OCI-LY7 (cell line): ENCODE data around the gene CRHR1. TPM values are rescaled to one million over a fixed set of nuclear protein-coding genes. Genes with fewer than 3 reads are reported as not detected.

Experiments used
- BruUV-seq: library from RNA; stranded (reverse); fragments of 400-500 nt; replicated peaks from 2 replicates; lab custom pipeline; 2021; lab: Mats Ljungman, UMichigan
- CTCF ChIA-PET: fragments of 300-600 bp; sonication (Branson Sonifier 250); formaldehyde crosslinking; loops from one replicate; lab custom pipeline; 2022; ENCODE audit warnings: antibody characterized with exemption; ENCODE audit not compliant: unreplicated experiment; lab: Charles Lee
- POLR2A ChIA-PET: fragments of 300-600 bp; sonication (Branson Sonifier 250); formaldehyde crosslinking; loops from one replicate; lab custom pipeline; 2022; ENCODE audit warnings: antibody characterized with exemption; lab: Charles Lee
- DNase-seq: peaks from one replicate; pipeline ENCODE4 v3.0.0-alpha.2; 2015; ENCODE audit warnings: low spot score
- H2AFZ ChIP-seq: fragments of 200-600 bp; sonication (generic), shearing (Covaris generic); 2 replicates; pipeline ENCODE4 v1.6.1; 2014; ENCODE audit warnings: mild to moderate bottlenecking, antibody characterized with exemption, low read length, moderate library complexity
- H3K27ac ChIP-seq: fragments of 200-600 bp; sonication (generic); 2 replicates; pipeline ENCODE4 v1.5.1; 2014; ENCODE audit warnings: mixed run types, low read depth, mild to moderate bottlenecking, moderate library complexity, low read length, inconsistent platforms; ENCODE audit not compliant: poor library complexity, severe bottlenecking
- H3K36me3 ChIP-seq: fragments of 200-600 bp; sonication (generic); 2 replicates; pipeline ENCODE4 v1.6.1; 2014; ENCODE audit warnings: mild to moderate bottlenecking, antibody characterized with exemption, low read length, moderate library complexity, mixed read lengths; ENCODE audit not compliant: insufficient read depth
- H3K4me1 ChIP-seq: fragments of 200-600 bp; sonication (generic); 2 replicates; pipeline ENCODE4 v1.5.1; 2014; ENCODE audit warnings: mild to moderate bottlenecking, low read length; ENCODE audit not compliant: insufficient read depth, poor library complexity, severe bottlenecking
- H3K4me2 ChIP-seq: fragments of 200-600 bp; sonication (generic); 2 replicates; pipeline ENCODE4 v1.6.1; 2014; ENCODE audit warnings: mild to moderate bottlenecking, low read length
- H3K4me3 ChIP-seq: fragments of 200-600 bp; sonication (generic); 2 replicates; pipeline ENCODE4 v1.5.1; 2014; ENCODE audit warnings: mild to moderate bottlenecking, low read depth, low read length; ENCODE audit not compliant: poor library complexity, severe bottlenecking
- H3K79me2 ChIP-seq: fragments of 200-600 bp; sonication (generic); 2 replicates; pipeline ENCODE4 v1.6.1; 2016; ENCODE audit warnings: low read depth, mild to moderate bottlenecking, low read length, moderate library complexity, mixed read lengths; ENCODE audit not compliant: insufficient read depth
- H3K9me2 ChIP-seq: fragments of 200-600 bp; sonication (generic); 2 replicates; pipeline ENCODE4 v1.6.1; 2016; ENCODE audit warnings: mild to moderate bottlenecking, low read length, mixed read lengths; ENCODE audit not compliant: insufficient read depth
- H3K9me3 ChIP-seq: fragments of 200-600 bp; sonication (generic); 2 replicates; pipeline ENCODE4 v1.6.1; 2014; ENCODE audit warnings: mild to moderate bottlenecking, mixed run types, low read length, mixed read lengths
- H4K20me1 ChIP-seq: fragments of 200-600 bp; sonication (generic); 2 replicates; pipeline ENCODE4 v1.6.1; 2014; ENCODE audit warnings: mild to moderate bottlenecking, antibody characterized with exemption, low read length, moderate library complexity, mixed read lengths; ENCODE audit not compliant: insufficient read depth
- CTCF ChIP-seq: fragments of 200-600 bp; sonication (generic); conservative IDR thresholded peaks from 2 replicates; pipeline ENCODE4 v1.5.1; 2014; ENCODE audit warnings: mild to moderate bottlenecking, antibody characterized with exemption, low read length, moderate library complexity, mixed read lengths
- EZH2phosphoT487 ChIP-seq: fragments of 200-600 bp; sonication (generic); IDR thresholded peaks from 2 replicates; pipeline ENCODE4 v1.6.1; 2018; ENCODE audit warnings: low read depth, borderline replicate concordance, mild to moderate bottlenecking, mixed run types, antibody characterized with exemption, low read length, moderate library complexity, mixed read lengths
- intact Hi-C: fragments of 100-400 bp; cut with micrococcal nuclease; formaldehyde crosslinking; loops from one replicate; pipeline ENCODE4 v1.10.0; 2022; ENCODE audit not compliant: unreplicated experiment
- total RNA-seq, 2 experiments: library from RNA; depleted of rRNA in 1 of 2; stranded (reverse); fragments of >200 nt in 1 of 2; shearing (Covaris generic) in 1 of 2; gene quantifications; 2 replicates each; pipeline ENCODE4 v1.2.3, GENCODE V29; 2014 to 2022

The CRHR1 gene
- total RNA-seq, 2 experiments from 2014 or later = not detected

DNA sequence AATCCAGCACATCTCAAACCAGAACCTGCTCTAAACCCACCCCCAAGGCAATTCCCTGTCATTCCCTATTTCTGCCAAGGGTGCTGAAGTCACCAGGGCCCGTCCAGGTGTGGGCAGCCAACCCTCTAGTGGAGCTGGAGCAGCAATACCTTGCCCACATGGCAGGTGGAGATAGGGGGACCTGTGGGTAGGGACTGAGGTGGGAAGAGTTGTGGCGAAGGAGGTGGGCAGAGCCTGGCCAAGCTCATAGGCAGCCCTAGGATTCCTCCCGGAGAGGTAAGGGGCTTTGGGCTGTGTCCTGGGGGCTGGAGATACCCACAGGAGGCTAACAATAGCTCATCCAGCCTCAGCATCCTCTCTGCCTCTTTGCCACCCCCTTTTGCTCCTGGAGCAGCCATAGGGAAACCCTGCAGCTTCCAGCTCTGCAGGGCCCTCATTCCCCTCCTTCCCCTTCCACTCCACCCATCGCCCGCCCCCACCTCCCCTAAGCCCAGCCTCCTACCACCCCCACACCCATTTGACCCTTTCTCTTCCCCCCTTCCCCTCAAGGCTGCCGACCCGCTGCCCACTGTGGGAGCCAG is 30.4 kb upstream of the CRHR1 start:
- no TSS peak for BruUV-seq
- DNase-seq = no peak
- ChIA-PET POLR2A (no interaction called here), CTCF (no interaction called here)
- Histone ChIP-seq H3K27ac (no peak overlapping the region), H2AFZ (no peak overlapping the region), H3K9me3 (no peaks in the 10 kb centered on the region), H3K4me3 (no peak overlapping the region), H3K4me1 (no peaks in the 10 kb centered on the region), H3K36me3 (no peaks in the 10 kb centered on the region), H3K4me2 (no peak overlapping the region), H3K9me2 (no peaks in the 10 kb centered on the region), H4K20me1 (no peaks in the 10 kb centered on the region), H3K79me2 (no peaks in the 10 kb centered on the region)
- intact Hi-C loops = no loop called here
- TF ChIP-seq EZH2phosphoT487 = no peak
- TF ChIP-seq CTCF = no peak

- Histone ChIP-seq H3K79me2 (no peaks in the 10 kb centered on the region), H2AFZ (no peak overlapping the region), H3K27ac (no peak overlapping the region), H3K4me2 (no peak overlapping the region), H3K9me2 (no peaks in the 10 kb centered on the region), H3K4me3 (no peak overlapping the region), H3K9me3 (no peaks in the 10 kb centered on the region), H3K36me3 (no peaks in the 10 kb centered on the region), H4K20me1 (no peaks in the 10 kb centered on the region), H3K4me1 (no peaks in the 10 kb centered on the region)
- DNase-seq = no peak
- CTCF ChIA-PET = no interaction called here
- BruUV-seq = no TSS peak
- intact Hi-C loops = no loop called here
- POLR2A ChIA-PET = no interaction called here
- TF ChIP-seq EZH2phosphoT487 = no peak
- TF ChIP-seq CTCF = no peak
Observed at GRCh38 chr17:45755050-45755449, 29.1 kb upstream of the CRHR1 start.

GRCh38 chr17:45756266-45756991 is 27.7 kb upstream of the CRHR1 start:
- TF ChIP-seq CTCF (0 out of 2 replicates have a peak, but pooled peaks have one; percentile 15), EZH2phosphoT487 (no peak)
- no peak overlapping the region for H3K27ac ChIP-seq
- POLR2A ChIA-PET = interaction anchor here (0.6 kb wide), 1 partner anchor 224 kb away, joined by 4 read pairs; no protein-coding TSS in a partner anchor
- no peaks in the 10 kb centered on the region for H3K9me3 ChIP-seq
- H3K4me3 ChIP-seq = no peak overlapping the region
- CTCF ChIA-PET = no interaction called here
- no peaks in the 10 kb centered on the region for H3K36me3 ChIP-seq
- no peaks in the 10 kb centered on the region for H3K79me2 ChIP-seq
- no peak for DNase-seq
- intact Hi-C loops = no loop called here
- no peaks in the 10 kb centered on the region for H3K4me1 ChIP-seq
- no peak overlapping the region for H3K4me2 ChIP-seq
- no peaks in the 10 kb centered on the region for H3K9me2 ChIP-seq
- no peak overlapping the region for H2AFZ ChIP-seq
- H4K20me1 ChIP-seq = no peaks in the 10 kb centered on the region
- BruUV-seq = no TSS peak
